Karpas-422 (cell line): ENCODE measurements around the gene MYO7B. TPM values are rescaled to one million over a fixed set of nuclear protein-coding genes. Genes with fewer than 3 reads are reported as not detected.

Experiments used
- DNase-seq: peaks from one replicate; pipeline ENCODE4 v3.0.0-alpha.2; 2015
- H2AFZ ChIP-seq: fragments of 200-600 bp; sonication (generic); 2 replicates; pipeline ENCODE4 v1.6.1; 2014; ENCODE audit warnings: antibody characterized with exemption, low read length, mixed read lengths
- H3K27ac ChIP-seq: fragments of 200-600 bp; sonication (generic); 2 replicates; pipeline ENCODE4 v1.5.1; 2014; ENCODE audit warnings: mild to moderate bottlenecking, low read length, moderate library complexity
- H3K27me3 ChIP-seq: fragments of 200-600 bp; sonication (generic); 2 replicates; pipeline ENCODE4 v1.6.1; 2014; ENCODE audit warnings: low read length, mixed read lengths
- H3K36me3 ChIP-seq: fragments of 200-600 bp; sonication (generic); 2 replicates; pipeline ENCODE4 v1.6.1; 2014; ENCODE audit warnings: low read length, mixed read lengths; ENCODE audit not compliant: insufficient read depth
- H3K4me1 ChIP-seq: fragments of 200-600 bp; sonication (generic); 2 replicates; pipeline ENCODE4 v1.6.1; 2014; ENCODE audit warnings: mild to moderate bottlenecking, low read length, mixed read lengths
- H3K4me2 ChIP-seq: fragments of 200-600 bp; sonication (generic); 2 replicates; pipeline ENCODE4 v1.6.1; 2014; ENCODE audit warnings: low read length, low read depth, mild to moderate bottlenecking; ENCODE audit not compliant: poor library complexity, severe bottlenecking
- H3K4me3 ChIP-seq: fragments of 200-600 bp; sonication (generic); 2 replicates; pipeline ENCODE4 v1.5.1; 2014; ENCODE audit warnings: mild to moderate bottlenecking, antibody characterized with exemption, low read length, mixed read lengths
- H3K79me2 ChIP-seq: fragments of 200-600 bp; sonication (generic); 2 replicates; pipeline ENCODE4 v1.6.1; 2014; ENCODE audit warnings: mild to moderate bottlenecking, low read length, mixed read lengths
- H3K9ac ChIP-seq: fragments of 200-600 bp; sonication (generic); 2 replicates; pipeline ENCODE4 v1.6.0; 2014; ENCODE audit warnings: low read length
- H3K9me2 ChIP-seq: fragments of 200-600 bp; sonication (generic), shearing (Covaris generic); replicated peaks from 2 replicates; pipeline ENCODE4 v1.6.0; 2014; ENCODE audit warnings: mild to moderate bottlenecking, low read length, moderate library complexity; ENCODE audit not compliant: insufficient read depth
- H3K9me3 ChIP-seq: fragments of 300-700, 200-600 bp; sonication (generic); 2 replicates; pipeline ENCODE4 v1.6.1; 2014; ENCODE audit warnings: low read length, mixed read lengths
- H4K20me1 ChIP-seq: fragments of 200-600 bp; sonication (generic); 2 replicates; pipeline ENCODE4 v1.6.1; 2014; ENCODE audit warnings: mild to moderate bottlenecking, antibody characterized with exemption, low read length, low read depth; ENCODE audit not compliant: insufficient read depth
- total RNA-seq: library from RNA; depleted of rRNA; stranded (reverse); fragments of >200 nt; shearing (Covaris generic); gene quantifications from 2 replicates; pipeline ENCODE4 v1.2.3, GENCODE V29; 2014; ENCODE audit warnings: low replicate concordance

Gene MYO7B
- total RNA-seq, 1 experiment from 2014 or later, result 3.0 TPM

- H3K79me2 ChIP-seq, result no peaks in the 10 kb centered on the region
- peak overlapping the region; percentile 7 for H3K4me2 ChIP-seq
- H3K27me3 ChIP-seq, result no peaks in the 10 kb centered on the region
- no peak overlapping the region for H3K4me3 ChIP-seq
- DNase-seq, result no peak
- no peak overlapping the region for H3K27ac ChIP-seq
- no peak overlapping the region for H3K9ac ChIP-seq
- no peaks in the 10 kb centered on the region for H3K9me2 ChIP-seq
- H3K36me3 ChIP-seq, result no peaks in the 10 kb centered on the region
- H4K20me1 ChIP-seq, result no peaks in the 10 kb centered on the region
- no peak overlapping the region for H2AFZ ChIP-seq
- H3K9me3 ChIP-seq, result no peaks in the 10 kb centered on the region
- H3K4me1 ChIP-seq, result peaks cover 12% of the 10 kb centered on the region
Observed at GRCh38 chr2:127585270-127585807, 49.9 kb downstream of the MYO7B start.

GRCh38 chr2:127586136-127586535, 50.7 kb downstream of the MYO7B start:
- Histone ChIP-seq H3K36me3 (no peaks in the 10 kb centered on the region), H2AFZ (no peak overlapping the region), H4K20me1 (no peaks in the 10 kb centered on the region), H3K9me3 (no peaks in the 10 kb centered on the region), H3K9me2 (no peaks in the 10 kb centered on the region), H3K4me3 (no peak overlapping the region), H3K9ac (no peak overlapping the region), H3K27ac (no peak overlapping the region), H3K79me2 (no peaks in the 10 kb centered on the region), H3K4me2 (no peak overlapping the region), H3K27me3 (no peaks in the 10 kb centered on the region), H3K4me1 (peaks cover 12% of the 10 kb centered on the region)
- no peak for DNase-seq

DNA sequence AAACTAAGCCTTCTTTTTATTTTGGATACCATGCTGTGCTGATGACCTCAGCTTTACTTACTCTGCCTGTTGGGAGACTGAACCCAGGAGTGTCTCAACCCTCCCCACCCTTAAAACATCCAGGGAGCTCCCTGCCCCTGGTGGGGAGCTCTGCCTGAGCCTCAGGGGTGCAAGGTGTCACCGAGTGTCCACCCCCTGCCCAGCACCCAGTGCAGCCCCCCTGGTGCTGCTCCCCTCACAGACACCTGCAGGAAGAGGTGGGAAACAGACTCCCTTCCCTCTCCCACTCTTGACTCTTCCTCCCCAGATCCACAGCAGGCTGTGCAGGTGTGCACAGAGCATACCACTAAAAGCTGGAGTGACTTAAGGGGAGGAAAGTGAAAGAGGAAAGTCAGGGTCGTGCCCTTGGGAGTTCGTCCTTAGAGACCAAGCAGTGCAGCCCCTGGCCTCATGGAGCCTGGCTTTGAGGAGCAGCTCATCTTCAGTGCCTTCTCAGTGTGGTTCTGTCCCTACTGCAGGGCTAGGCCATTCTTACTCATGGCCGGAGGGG, 51.3 kb downstream of the MYO7B start:
- no peak overlapping the region for H3K9ac ChIP-seq
- no peaks in the 10 kb centered on the region for H3K36me3 ChIP-seq
- DNase-seq, result no peak
- no peak overlapping the region for H3K4me3 ChIP-seq
- H3K79me2 ChIP-seq, result no peaks in the 10 kb centered on the region
- no peaks in the 10 kb centered on the region for H3K27me3 ChIP-seq
- peaks cover 12% of the 10 kb centered on the region for H3K4me1 ChIP-seq
- no peak overlapping the region for H3K27ac ChIP-seq
- H3K4me2 ChIP-seq, result no peak overlapping the region
- H2AFZ ChIP-seq, result no peak overlapping the region
- H4K20me1 ChIP-seq, result no peaks in the 10 kb centered on the region
- no peaks in the 10 kb centered on the region for H3K9me3 ChIP-seq
- H3K9me2 ChIP-seq, result no peaks in the 10 kb centered on the region

DNA sequence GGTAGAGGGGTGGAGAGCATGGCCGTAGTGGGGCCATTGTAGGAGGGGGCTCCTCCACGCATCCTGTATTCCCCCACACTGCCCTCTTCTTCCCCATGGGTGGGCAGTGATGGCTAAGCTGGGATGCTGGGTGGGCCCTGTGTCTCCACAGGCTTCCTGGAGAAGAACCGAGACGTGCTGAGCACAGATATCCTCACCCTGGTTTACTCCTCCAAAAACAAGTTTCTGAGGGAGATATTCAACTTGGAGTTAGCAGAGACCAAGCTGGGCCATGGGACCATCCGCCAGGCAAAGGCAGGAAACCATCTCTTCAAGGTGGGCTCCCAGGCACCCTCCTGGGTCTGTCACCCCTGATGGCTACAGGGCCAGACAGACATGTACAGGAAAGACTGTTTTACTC, 52.8 kb downstream of the MYO7B start:
- Histone ChIP-seq H3K4me3 (no peak overlapping the region), H3K27me3 (no peaks in the 10 kb centered on the region), H3K4me1 (peaks cover 12% of the 10 kb centered on the region), H3K9me3 (no peaks in the 10 kb centered on the region), H4K20me1 (no peaks in the 10 kb centered on the region), H3K27ac (no peak overlapping the region), H3K36me3 (no peaks in the 10 kb centered on the region), H3K9me2 (no peaks in the 10 kb centered on the region), H3K4me2 (no peak overlapping the region), H2AFZ (no peak overlapping the region), H3K9ac (no peak overlapping the region), H3K79me2 (no peaks in the 10 kb centered on the region)
- DNase-seq, result no peak

GRCh38 chr2:127589358-127589757, 53.9 kb downstream of the MYO7B start:
- Histone ChIP-seq H3K4me3 (no peak overlapping the region), H3K4me2 (no peak overlapping the region), H3K9me3 (no peaks in the 10 kb centered on the region), H4K20me1 (no peaks in the 10 kb centered on the region), H3K27ac (no peak overlapping the region), H3K9ac (no peak overlapping the region), H3K36me3 (no peaks in the 10 kb centered on the region), H3K27me3 (no peaks in the 10 kb centered on the region), H3K9me2 (no peaks in the 10 kb centered on the region), H3K79me2 (no peaks in the 10 kb centered on the region), H2AFZ (no peak overlapping the region), H3K4me1 (peaks cover 12% of the 10 kb centered on the region)
- no peak for DNase-seq

DNA sequence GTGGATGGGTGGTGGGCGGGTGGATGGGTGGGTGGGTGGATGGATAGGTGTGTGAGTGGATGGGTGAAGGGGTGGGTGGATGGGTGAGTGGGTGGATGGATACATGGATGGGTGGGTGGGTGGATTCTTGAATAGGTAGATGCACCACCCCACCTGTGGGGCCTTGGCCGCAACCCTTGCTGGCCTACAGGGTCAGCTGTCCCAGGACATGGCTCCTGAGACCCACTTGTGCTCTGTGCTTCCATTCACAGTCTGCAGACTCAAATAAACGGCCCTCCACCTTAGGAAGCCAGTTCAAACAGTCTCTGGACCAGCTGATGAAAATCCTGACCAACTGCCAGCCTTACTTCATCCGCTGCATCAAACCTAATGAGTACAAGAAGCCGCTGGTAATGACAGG, 54.4 kb downstream of the MYO7B start:
- no peaks in the 10 kb centered on the region for H4K20me1 ChIP-seq
- no peak overlapping the region for H3K4me3 ChIP-seq
- no peak for DNase-seq
- H3K4me2 ChIP-seq, result no peak overlapping the region
- no peaks in the 10 kb centered on the region for H3K79me2 ChIP-seq
- H3K9me2 ChIP-seq, result no peaks in the 10 kb centered on the region
- no peak overlapping the region for H2AFZ ChIP-seq
- no peak overlapping the region for H3K9ac ChIP-seq
- no peaks in the 10 kb centered on the region for H3K27me3 ChIP-seq
- no peak overlapping the region for H3K27ac ChIP-seq
- no peaks in the 10 kb centered on the region for H3K36me3 ChIP-seq
- peaks cover 12% of the 10 kb centered on the region for H3K4me1 ChIP-seq
- no peaks in the 10 kb centered on the region for H3K9me3 ChIP-seq

DNA sequence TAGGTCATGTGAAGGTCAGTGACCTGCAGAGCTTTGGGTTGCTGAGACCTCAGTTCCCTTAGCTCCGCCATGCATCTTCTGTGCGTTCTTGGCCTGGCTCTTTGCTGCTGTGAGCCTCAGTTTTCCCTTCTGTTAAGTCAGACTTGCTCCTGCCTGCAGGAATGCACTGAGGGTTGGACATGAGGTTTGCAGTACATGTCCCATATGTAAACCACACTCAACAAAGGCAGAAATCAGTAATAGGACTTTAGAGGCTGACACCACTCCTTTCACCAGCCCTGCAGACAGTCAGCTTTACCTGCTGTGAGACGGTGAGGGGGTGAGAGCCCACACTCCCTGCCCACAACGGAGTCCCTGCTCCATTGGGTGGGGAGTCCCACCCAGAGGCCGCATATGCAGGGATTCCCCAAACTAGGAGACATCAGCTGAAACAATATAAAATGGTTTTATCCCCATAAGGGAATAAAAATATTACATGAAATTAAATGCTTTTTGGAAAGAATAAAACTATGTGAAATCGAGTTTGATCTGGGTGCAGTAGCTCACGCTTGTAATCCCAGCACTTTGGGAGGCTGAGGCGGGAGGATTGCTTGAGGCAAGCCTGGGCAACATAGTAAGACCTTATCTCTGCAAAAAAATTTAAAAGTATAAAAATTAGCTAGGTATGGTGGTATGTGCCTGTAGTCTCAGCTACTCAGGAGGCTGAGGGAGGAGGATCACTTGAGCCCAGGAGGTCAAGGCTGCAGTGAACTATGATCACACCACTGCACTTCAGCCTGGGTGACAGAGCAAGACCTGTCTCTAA, 55.1 kb downstream of the MYO7B start:
- no peak overlapping the region for H3K9ac ChIP-seq
- no peaks in the 10 kb centered on the region for H3K9me3 ChIP-seq
- no peak overlapping the region for H3K4me2 ChIP-seq
- H3K4me3 ChIP-seq, result no peak overlapping the region
- H3K9me2 ChIP-seq, result no peaks in the 10 kb centered on the region
- H3K27me3 ChIP-seq, result no peaks in the 10 kb centered on the region
- peaks cover 6% of the 10 kb centered on the region for H3K4me1 ChIP-seq
- no peaks in the 10 kb centered on the region for H4K20me1 ChIP-seq
- no peak overlapping the region for H2AFZ ChIP-seq
- no peaks in the 10 kb centered on the region for H3K79me2 ChIP-seq
- H3K36me3 ChIP-seq, result no peaks in the 10 kb centered on the region
- no peak for DNase-seq
- H3K27ac ChIP-seq, result no peak overlapping the region

- Histone ChIP-seq H3K4me2 (no peak overlapping the region), H3K27me3 (no peaks in the 10 kb centered on the region), H3K36me3 (no peaks in the 10 kb centered on the region), H3K79me2 (no peaks in the 10 kb centered on the region), H3K4me3 (no peak overlapping the region), H4K20me1 (no peaks in the 10 kb centered on the region), H3K9me3 (no peaks in the 10 kb centered on the region), H3K9ac (no peak overlapping the region), H2AFZ (0 out of 2 replicates have a peak overlapping the region, but pooled peaks have one; percentile 16), H3K27ac (no peak overlapping the region), H3K9me2 (no peaks in the 10 kb centered on the region), H3K4me1 (peaks cover 4% of the 10 kb centered on the region; the same call in 1 of the 2 replicates)
- DNase-seq, result peak; percentile 86
Observed at GRCh38 chr2:127591221-127591923, 55.9 kb downstream of the MYO7B start.
